A549 (cell line): ENCODE measurements around the gene TRIM9. TPM values are rescaled to one million over a fixed set of nuclear protein-coding genes. Genes with fewer than 3 reads are reported as not detected.

Source experiments
- ATAC-seq, 2 experiments: fragments of 200-7000 bp in 1 of 2; fragments of >200 bp in 1 of 2; cut with Nextera tagmentation in 1 of 2; cut with Tn5 transposase in 1 of 2; 3 replicates each; pipeline versions ENCODE4 v1.8.0 to v1.9.1; 2018 to 2020; ENCODE audit warnings: mild to moderate bottlenecking in 1 of 2, moderate library complexity in 1 of 2
- CTCF ChIA-PET: fragments of 300-600 bp; sonication (Branson Sonifier 250); formaldehyde crosslinking; extraction: SDS; loops from one replicate; lab custom pipeline; 2021; ENCODE audit warnings: antibody characterized with exemption, inconsistent platforms; lab: Yijun Ruan, JAX
- POLR2A ChIA-PET: fragments of 350-600 bp; formaldehyde crosslinking; extraction: SDS; loops from one replicate; lab custom pipeline; 2021; ENCODE audit warnings: antibody characterized with exemption, inconsistent platforms; lab: Yijun Ruan, JAX
- DNase-seq, 2 experiments: peaks; one replicate each; pipeline versions ENCODE4 v3.0.0 to v3.0.0-alpha.2; 2011 to 2016; ENCODE audit warnings: low read depth in 1 of 2, low spot score in 1 of 2
- FAIRE-seq: peaks from 2 replicates; lab custom pipeline; 2011; peaks lifted over from hg19 to GRCh38; lab: Jason Lieb, UNC
- H3K27ac ChIP-seq, 2 experiments: fragments of >200 bp; sonication (Bioruptor Twin); formaldehyde crosslinking; 3 replicates each; pipeline ENCODE4 v1.5.1; 2016 to 2017
- H3K4me1 ChIP-seq: fragments of >200 bp; sonication (Bioruptor Twin); formaldehyde crosslinking; 3 replicates; pipeline ENCODE4 v1.6.1; 2016
- H3K4me2 ChIP-seq: fragments of >200 bp; sonication (Bioruptor Twin); formaldehyde crosslinking; 3 replicates; pipeline ENCODE4 v1.6.1; 2016
- H3K4me3 ChIP-seq: fragments of >200 bp; sonication (Bioruptor Twin); formaldehyde crosslinking; 3 replicates; pipeline ENCODE4 v1.5.1; 2016
- H3K9me3 ChIP-seq: fragments of >200 bp; sonication (Bioruptor Twin); formaldehyde crosslinking; 3 replicates; pipeline ENCODE4 v1.6.1; 2016
- CHD2 ChIP-seq: fragments of 150-350 bp; IDR thresholded peaks from 2 replicates; pipeline ENCODE4 v1.6.1; 2014; ENCODE audit warnings: low read length; ENCODE audit not compliant: partially characterized antibody
- EHMT2 ChIP-seq: fragments of 200-600 bp; sonication (generic); IDR thresholded peaks from 2 replicates; pipeline ENCODE4 v1.6.1; 2016; ENCODE audit warnings: antibody characterized with exemption, low read depth, mild to moderate bottlenecking, moderate library complexity
- FOSB ChIP-seq: fragments of 250-450 bp; sonication (Bioruptor Pico); IDR thresholded peaks from 2 replicates; pipeline ENCODE4 v1.5.0; 2020; ENCODE audit warnings: mild to moderate bottlenecking, moderate library complexity
- FOSL2 ChIP-seq, 2 experiments: fragments of 450-650 bp in 1 of 2; fragments of >200 bp in 1 of 2; sonication (Bioruptor Twin) in 1 of 2; formaldehyde crosslinking; IDR thresholded peaks; 2 replicates each; pipeline versions ENCODE4 v1.5.0 to v1.6.1; 2016 to 2020; ENCODE audit warnings: mild to moderate bottlenecking in 1 of 2, moderate library complexity in 1 of 2
- FOXS1 ChIP-seq: fragments of 250-450 bp; sonication (Bioruptor Pico); IDR thresholded peaks from 2 replicates; pipeline ENCODE4 v1.5.0; 2020; ENCODE audit warnings: mild to moderate bottlenecking, moderate library complexity
- HDAC2 ChIP-seq: fragments of 200-600 bp; sonication (generic); IDR thresholded peaks from 2 replicates; pipeline ENCODE4 v1.6.1; 2016
- HMGXB4 ChIP-seq: fragments of 250-450 bp; sonication (Bioruptor Pico); IDR thresholded peaks from 2 replicates; pipeline ENCODE4 v1.5.0; 2021; ENCODE audit warnings: mild to moderate bottlenecking, moderate library complexity, borderline replicate concordance
- HOXA7 ChIP-seq: fragments of 250-450 bp; sonication (Bioruptor Pico); IDR thresholded peaks from 2 replicates; pipeline ENCODE4 v1.5.0; 2020; ENCODE audit warnings: mild to moderate bottlenecking, moderate library complexity
- KDM1A ChIP-seq: fragments of 200-600 bp; sonication (generic); IDR thresholded peaks from 2 replicates; pipeline ENCODE4 v1.6.1; 2016; ENCODE audit warnings: low read depth, mild to moderate bottlenecking
- KDM5A ChIP-seq: fragments of 200-600 bp; sonication (generic); IDR thresholded peaks from 2 replicates; pipeline ENCODE4 v1.6.1; 2016; ENCODE audit warnings: antibody characterized with exemption, mild to moderate bottlenecking
- MAZ ChIP-seq: fragments of 150-350 bp; IDR thresholded peaks from 2 replicates; pipeline ENCODE4 v1.6.1; 2014; ENCODE audit warnings: antibody characterized with exemption, low read depth, low read length, borderline replicate concordance
- MYC ChIP-seq: IDR thresholded peaks from 2 replicates; pipeline ENCODE4 v1.6.1; 2012; ENCODE audit warnings: mild to moderate bottlenecking, inconsistent platforms, low read length, improper control_type of control experiment, borderline replicate concordance
- NFE2L2 ChIP-seq: fragments of 150-350 bp; conservative IDR thresholded peaks from 2 replicates; pipeline ENCODE4 v1.6.1; 2014; ENCODE audit warnings: low read length
- NR3C1 ChIP-seq: fragments of >200 bp; sonication (Bioruptor Twin); formaldehyde crosslinking; IDR thresholded peaks from 3 replicates; pipeline ENCODE4 v1.6.1; 2017
- POLR2AphosphoS2 ChIP-seq: conservative IDR thresholded peaks from 2 replicates; pipeline ENCODE4 v1.6.1; 2012; ENCODE audit warnings: low read length, improper control_type of control experiment, inconsistent platforms
- RFX5 ChIP-seq: fragments of 450-650 bp; IDR thresholded peaks from 2 replicates; pipeline ENCODE4 v1.7.1; 2014; ENCODE audit warnings: antibody characterized with exemption, mild to moderate bottlenecking, moderate library complexity
- RNF2 ChIP-seq: fragments of 200-600 bp; sonication (generic); IDR thresholded peaks from 2 replicates; pipeline ENCODE4 v1.6.1; 2016; ENCODE audit warnings: low read depth, mild to moderate bottlenecking, antibody characterized with exemption, moderate library complexity, borderline replicate concordance
- TP53 ChIP-seq: fragments of 250-450 bp; sonication (Bioruptor Pico); IDR thresholded peaks from 2 replicates; pipeline ENCODE4 v1.5.0; 2021; ENCODE audit warnings: mild to moderate bottlenecking, moderate library complexity
- ZNF302 ChIP-seq: fragments of 250-450 bp; sonication (Bioruptor Pico); IDR thresholded peaks from 2 replicates; pipeline ENCODE4 v1.9.0; 2021; ENCODE audit warnings: inconsistent platforms, mild to moderate bottlenecking, moderate library complexity
- WGBS: methylation state at CpG from one replicate; pipeline ENCODE4 v1.1.6; 2017; ENCODE audit errors: missing lambda C conversion rate; 5-methylcytosine and 5-hydroxymethylcytosine counted together
- polyA plus RNA-seq, 4 experiments: library from polyadenylated mRNA; depleted of rRNA in 3 of 4; stranded (reverse); fragments of >200 nt; fragmentation: RNase III in 1 of 4; extraction: RNeasy Plus Mini Kit Qiagen cat#74134 plus additional on column Dnase treatment in 1 of 4; gene quantifications; 2 replicates in 3 of 4; 3 replicates in 1 of 4; pipeline ENCODE4 v1.2.3, GENCODE V29; 2011 to 2017
- TF ChIP-seq, protein P1 (sequence below): fragments of >200 bp; sonication (Bioruptor Twin); formaldehyde crosslinking; IDR thresholded peaks from 3 replicates; pipeline ENCODE4 v1.6.1; 2016
- TF ChIP-seq, protein P2 (sequence below): IDR thresholded peaks from 2 replicates; pipeline ENCODE4 v1.6.1; 2012
- TF ChIP-seq, protein P3 (sequence below): IDR thresholded peaks from 2 replicates; pipeline ENCODE4 v1.6.1; 2012
- TF ChIP-seq, protein P4 (sequence below): fragments of 200-600 bp; sonication (generic); IDR thresholded peaks from 2 replicates; pipeline ENCODE4 v1.6.1; 2016; ENCODE audit warnings: antibody characterized with exemption, mild to moderate bottlenecking, moderate library complexity
- TF ChIP-seq, protein P5 (sequence below): fragments of 450-650 bp; IDR thresholded peaks from 2 replicates; pipeline ENCODE4 v1.6.1; 2014; ENCODE audit warnings: antibody characterized with exemption

Gene TRIM9
- polyA plus RNA-seq, 2 of the 4 experiments (the other 2 are of a cell fraction): 5.4 to 21.2 TPM

GRCh38 chr14:50974118-50974517 is 120.8 kb downstream of the TRIM9 start (continued):
- TF ChIP-seq RFX5 (no peak), HDAC2 (no peak), HOXA7 (CRISPR knock-in tag) (no peak), MAZ (no peak), RNF2 (no peak), NFE2L2 (no peak)

DNA sequence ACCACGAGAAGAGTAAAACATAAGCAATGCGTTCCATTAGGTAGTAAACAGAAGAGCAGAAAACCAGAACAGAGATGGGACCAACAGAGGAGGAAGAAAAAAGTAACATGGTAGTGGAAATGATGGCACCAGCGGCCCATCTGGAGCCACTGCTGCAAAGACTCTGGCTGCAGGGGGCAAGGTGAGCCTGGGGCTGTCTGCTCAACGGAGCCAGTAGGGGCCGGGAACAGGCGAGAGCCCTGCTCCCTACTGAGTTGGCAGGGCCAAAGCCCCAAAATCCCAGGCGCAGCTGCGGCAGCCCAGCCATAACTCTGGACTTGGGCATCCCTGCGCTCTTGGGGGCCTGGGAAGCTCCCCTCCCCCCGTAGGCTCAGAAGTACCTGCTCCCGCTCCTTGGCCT is 122.2 kb downstream of the TRIM9 start:
- H3K4me1 ChIP-seq: no peaks in the 10 kb centered on the region
- 91% methylated on average over 11 of the region's 11 CpGs for WGBS
- CTCF ChIA-PET: no interaction called here
- no peak overlapping the region for H3K4me2 ChIP-seq
- no peak overlapping the region for H3K27ac ChIP-seq
- no peak for FAIRE-seq
- POLR2A ChIA-PET: no interaction called here
- ATAC-seq: no peak
- H3K9me3 ChIP-seq: no peaks in the 10 kb centered on the region
- TF ChIP-seq FOXS1 (CRISPR knock-in tag) (no peak), CHD2 (no peak), RFX5 (no peak), HMGXB4 (no peak), MYC (no peak), FOSL2 (IDR thresholded peaks at IDR 0.05) (no peak), FOSL2 (CRISPR knock-in tag; IDR thresholded peaks at IDR 0.05) (no peak), ZNF302 (no peak), EHMT2 (no peak), KDM5A (no peak), NR3C1 (no peak), RNF2 (no peak), POLR2AphosphoS2 (no peak), TP53 (no peak), FOSB (CRISPR knock-in tag) (no peak), KDM1A (no peak)
- TF ChIP-seq, protein P1, sequence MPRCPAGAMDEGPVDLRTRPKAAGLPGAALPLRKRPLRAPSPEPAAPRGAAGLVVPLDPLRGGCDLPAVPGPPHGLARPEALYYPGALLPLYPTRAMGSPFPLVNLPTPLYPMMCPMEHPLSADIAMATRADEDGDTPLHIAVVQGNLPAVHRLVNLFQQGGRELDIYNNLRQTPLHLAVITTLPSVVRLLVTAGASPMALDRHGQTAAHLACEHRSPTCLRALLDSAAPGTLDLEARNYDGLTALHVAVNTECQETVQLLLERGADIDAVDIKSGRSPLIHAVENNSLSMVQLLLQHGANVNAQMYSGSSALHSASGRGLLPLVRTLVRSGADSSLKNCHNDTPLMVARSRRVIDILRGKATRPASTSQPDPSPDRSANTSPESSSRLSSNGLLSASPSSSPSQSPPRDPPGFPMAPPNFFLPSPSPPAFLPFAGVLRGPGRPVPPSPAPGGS: no peak
- TF ChIP-seq, protein P2, sequence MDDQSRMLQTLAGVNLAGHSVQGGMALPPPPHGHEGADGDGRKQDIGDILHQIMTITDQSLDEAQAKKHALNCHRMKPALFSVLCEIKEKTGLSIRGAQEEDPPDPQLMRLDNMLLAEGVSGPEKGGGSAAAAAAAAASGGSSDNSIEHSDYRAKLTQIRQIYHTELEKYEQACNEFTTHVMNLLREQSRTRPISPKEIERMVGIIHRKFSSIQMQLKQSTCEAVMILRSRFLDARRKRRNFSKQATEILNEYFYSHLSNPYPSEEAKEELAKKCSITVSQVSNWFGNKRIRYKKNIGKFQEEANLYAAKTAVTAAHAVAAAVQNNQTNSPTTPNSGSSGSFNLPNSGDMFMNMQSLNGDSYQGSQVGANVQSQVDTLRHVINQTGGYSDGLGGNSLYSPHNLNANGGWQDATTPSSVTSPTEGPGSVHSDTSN: no peak
- TF ChIP-seq, protein P3, sequence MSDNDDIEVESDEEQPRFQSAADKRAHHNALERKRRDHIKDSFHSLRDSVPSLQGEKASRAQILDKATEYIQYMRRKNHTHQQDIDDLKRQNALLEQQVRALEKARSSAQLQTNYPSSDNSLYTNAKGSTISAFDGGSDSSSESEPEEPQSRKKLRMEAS: no peak
- TF ChIP-seq, protein P4, sequence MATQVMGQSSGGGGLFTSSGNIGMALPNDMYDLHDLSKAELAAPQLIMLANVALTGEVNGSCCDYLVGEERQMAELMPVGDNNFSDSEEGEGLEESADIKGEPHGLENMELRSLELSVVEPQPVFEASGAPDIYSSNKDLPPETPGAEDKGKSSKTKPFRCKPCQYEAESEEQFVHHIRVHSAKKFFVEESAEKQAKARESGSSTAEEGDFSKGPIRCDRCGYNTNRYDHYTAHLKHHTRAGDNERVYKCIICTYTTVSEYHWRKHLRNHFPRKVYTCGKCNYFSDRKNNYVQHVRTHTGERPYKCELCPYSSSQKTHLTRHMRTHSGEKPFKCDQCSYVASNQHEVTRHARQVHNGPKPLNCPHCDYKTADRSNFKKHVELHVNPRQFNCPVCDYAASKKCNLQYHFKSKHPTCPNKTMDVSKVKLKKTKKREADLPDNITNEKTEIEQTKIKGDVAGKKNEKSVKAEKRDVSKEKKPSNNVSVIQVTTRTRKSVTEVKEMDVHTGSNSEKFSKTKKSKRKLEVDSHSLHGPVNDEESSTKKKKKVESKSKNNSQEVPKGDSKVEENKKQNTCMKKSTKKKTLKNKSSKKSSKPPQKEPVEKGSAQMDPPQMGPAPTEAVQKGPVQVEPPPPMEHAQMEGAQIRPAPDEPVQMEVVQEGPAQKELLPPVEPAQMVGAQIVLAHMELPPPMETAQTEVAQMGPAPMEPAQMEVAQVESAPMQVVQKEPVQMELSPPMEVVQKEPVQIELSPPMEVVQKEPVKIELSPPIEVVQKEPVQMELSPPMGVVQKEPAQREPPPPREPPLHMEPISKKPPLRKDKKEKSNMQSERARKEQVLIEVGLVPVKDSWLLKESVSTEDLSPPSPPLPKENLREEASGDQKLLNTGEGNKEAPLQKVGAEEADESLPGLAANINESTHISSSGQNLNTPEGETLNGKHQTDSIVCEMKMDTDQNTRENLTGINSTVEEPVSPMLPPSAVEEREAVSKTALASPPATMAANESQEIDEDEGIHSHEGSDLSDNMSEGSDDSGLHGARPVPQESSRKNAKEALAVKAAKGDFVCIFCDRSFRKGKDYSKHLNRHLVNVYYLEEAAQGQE: no peak
- TF ChIP-seq, protein P5, sequence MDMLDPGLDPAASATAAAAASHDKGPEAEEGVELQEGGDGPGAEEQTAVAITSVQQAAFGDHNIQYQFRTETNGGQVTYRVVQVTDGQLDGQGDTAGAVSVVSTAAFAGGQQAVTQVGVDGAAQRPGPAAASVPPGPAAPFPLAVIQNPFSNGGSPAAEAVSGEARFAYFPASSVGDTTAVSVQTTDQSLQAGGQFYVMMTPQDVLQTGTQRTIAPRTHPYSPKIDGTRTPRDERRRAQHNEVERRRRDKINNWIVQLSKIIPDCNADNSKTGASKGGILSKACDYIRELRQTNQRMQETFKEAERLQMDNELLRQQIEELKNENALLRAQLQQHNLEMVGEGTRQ: no peak
- H3K4me3 ChIP-seq: no peak overlapping the region
- DNase-seq: no peak
